Inferior parietal cortex (tissue), 1 donor: ENCODE data around the gene C6orf141.
"Not testable (repeated sequence)": the region's sequence is repeated elsewhere in the genome, so short reads cannot be mapped to it uniquely, and the experiment has no call there.

Experiments used
- DNase-seq: peaks from one replicate; pipeline ENCODE4 v3.0.0-alpha.2; 2016; ENCODE audit errors: extremely low spot score

The C6orf141 gene

DNA sequence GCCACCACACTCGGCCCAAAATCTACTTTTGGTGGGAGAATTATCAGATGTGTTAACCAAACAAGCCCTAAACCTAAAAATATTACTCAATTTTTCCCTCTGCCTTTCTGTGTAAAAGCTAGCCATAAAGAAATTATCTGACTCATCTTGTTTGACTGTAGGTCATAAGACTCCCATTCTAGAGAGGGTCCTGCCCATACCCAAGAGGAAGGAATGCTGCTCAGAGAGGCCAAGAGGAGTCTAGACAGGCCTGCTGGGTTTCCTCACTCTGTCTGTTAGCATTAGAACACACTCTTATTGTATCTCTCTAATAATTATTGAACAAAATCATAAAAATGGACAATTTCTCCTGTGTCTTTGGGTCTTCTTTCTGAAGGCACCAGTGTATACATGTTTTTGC is 26.1 kb downstream of the C6orf141 start:
- DNase-seq: no peak

DNA sequence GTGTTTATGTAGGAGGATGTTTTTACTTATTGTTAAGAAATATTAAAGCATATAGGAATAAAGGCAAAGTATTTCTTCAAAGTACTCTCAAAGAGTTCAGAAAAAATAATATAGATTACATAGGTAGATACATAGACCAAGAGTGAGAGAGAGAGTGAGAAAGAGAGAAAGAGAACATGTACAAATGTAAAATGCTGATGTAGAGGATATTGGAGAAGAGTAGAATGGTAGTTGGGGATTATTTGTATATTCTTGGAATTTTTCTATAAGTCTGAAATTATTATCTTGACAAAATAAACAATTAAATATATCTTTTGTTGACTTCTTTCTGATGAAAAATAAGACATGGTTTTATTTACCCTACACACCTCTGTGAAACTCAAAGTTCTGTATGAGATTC is 29.2 kb downstream of the C6orf141 start:
- no peak for DNase-seq

DNA sequence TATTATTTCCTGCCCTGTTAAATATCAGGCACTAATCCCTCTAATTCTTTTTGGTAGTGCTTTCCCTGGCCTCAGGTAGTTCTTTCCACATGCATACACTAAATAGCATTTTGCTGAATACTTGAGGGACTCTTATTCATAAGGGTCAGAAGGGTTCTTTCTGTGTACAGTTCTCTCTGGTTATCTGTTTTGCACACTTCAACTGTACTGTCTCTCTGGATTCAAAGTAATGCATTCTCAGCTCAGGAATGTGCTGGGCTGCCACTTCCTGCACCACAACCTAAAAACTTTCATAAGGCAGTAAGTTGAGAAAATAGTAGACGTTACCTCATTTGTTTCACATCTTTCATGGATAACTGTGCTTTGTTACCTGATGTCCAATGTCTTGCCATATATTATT is 32.1 kb downstream of the C6orf141 start:
- DNase-seq: no peak

DNA sequence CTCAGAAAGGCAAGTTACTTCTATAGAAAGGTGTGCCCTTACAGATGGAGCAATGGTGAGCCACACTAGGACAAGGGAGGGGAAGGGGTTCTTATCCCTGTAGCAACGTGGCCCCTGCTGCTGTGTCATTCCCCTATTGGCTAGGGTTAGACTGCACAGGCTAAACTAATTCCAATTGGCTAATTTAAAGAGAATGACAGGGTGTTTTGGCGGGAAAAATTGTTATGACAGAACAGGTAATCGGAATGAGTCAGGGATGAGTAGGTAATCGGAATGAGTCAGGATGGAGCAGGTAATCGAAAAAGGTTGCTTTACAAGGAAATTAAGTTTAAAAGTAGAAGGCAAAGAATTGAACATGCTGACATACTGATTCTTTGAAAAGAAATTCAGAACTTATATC is 36.8 kb downstream of the C6orf141 start:
- DNase-seq: not testable (repeated sequence)
